Amygdala (tissue), 56 donors: ENCODE results near the gene PRR23E.
A peak's percentile ranks its signal among the peaks of the same experiment; 100 is the strongest.

ENCODE experiments used
- DNase-seq, 56 donors: peaks; one replicate each; lab custom pipeline; 2025; lab: John Stamatoyannopoulos, UW

Gene PRR23E

GRCh38 chr3:127162947-127163645 is 29.8 kb upstream of the PRR23E start:
- DNase-seq = no peak

- DNase-seq = no peak
Measured at GRCh38 chr3:127164615-127165014, 28.3 kb upstream of the PRR23E start.

- no peak for DNase-seq
Measured at GRCh38 chr3:127165036-127165435, 27.9 kb upstream of the PRR23E start.

GRCh38 chr3:127165694-127166485 is 27.0 kb upstream of the PRR23E start:
- DNase-seq = no peak

- DNase-seq = no peak
Measured at GRCh38 chr3:127166501-127167065, 26.3 kb upstream of the PRR23E start.

GRCh38 chr3:127167315-127168043 is 25.5 kb upstream of the PRR23E start:
- no peak for DNase-seq

GRCh38 chr3:127168271-127168670 is 24.7 kb upstream of the PRR23E start:
- DNase-seq = peak in 3 of 56 donors; percentile 10 to 29 (median 13)

GRCh38 chr3:127170814-127171213 is 22.1 kb upstream of the PRR23E start:
- DNase-seq = peak in 19 of 56 donors; percentile 8 to 60 (median 24)

GRCh38 chr3:127171320-127171719 is 21.6 kb upstream of the PRR23E start:
- DNase-seq = no peak

GRCh38 chr3:127171721-127172120 is 21.2 kb upstream of the PRR23E start:
- no peak for DNase-seq

- DNase-seq = no peak
Measured at GRCh38 chr3:127172211-127172610, 20.7 kb upstream of the PRR23E start.

- no peak for DNase-seq
Measured at GRCh38 chr3:127172781-127173515, 20.0 kb upstream of the PRR23E start.

- no peak for DNase-seq
Measured at GRCh38 chr3:127173516-127174166, 19.3 kb upstream of the PRR23E start.

GRCh38 chr3:127174284-127174683 is 18.6 kb upstream of the PRR23E start:
- DNase-seq = no peak

- no peak for DNase-seq
Measured at GRCh38 chr3:127174715-127175140, 18.2 kb upstream of the PRR23E start.

GRCh38 chr3:127175272-127175671 is 17.7 kb upstream of the PRR23E start:
- DNase-seq = no peak

GRCh38 chr3:127177226-127177625 is 15.7 kb upstream of the PRR23E start:
- no peak for DNase-seq

GRCh38 chr3:127180859-127181258 is 12.1 kb upstream of the PRR23E start:
- no peak for DNase-seq

GRCh38 chr3:127182431-127182830 is 10.5 kb upstream of the PRR23E start:
- no peak for DNase-seq
